Measurements from ENCODE around the gene PGAM1. TPM values are rescaled to one million over a fixed set of nuclear protein-coding genes. Genes with fewer than 3 reads are reported as not detected.
A peak's percentile ranks its signal among the peaks of the same experiment; 100 is the strongest.

PGAM1 gene
- total and polyA plus RNA-seq, 2 of the 13 experiments (the other 11 are each of a cell fraction or from before 2014, with no cell fraction given) = 354 to 483 TPM

GRCh38 chr10:97400665-97401454 lies 25.1 kb upstream of the PGAM1 start, which contains the start of gene RRP12 (continued):
- no peak for TF ChIP-seq AKAP8 (CRISPR knock-in tag; IDR thresholded peaks at IDR 0.05)
- peak; percentile 73; the same call in 1 of the 2 replicates for TF ChIP-seq BORCS8-MEF2B (CRISPR knock-in tag; IDR thresholded peaks at IDR 0.05)
- no peak for TF ChIP-seq TOE1 (CRISPR knock-in tag; IDR thresholded peaks at IDR 0.05)
- TF ChIP-seq ESRRA (CRISPR knock-in tag; IDR thresholded peaks at IDR 0.05; ENCODE audit: low read depth) = no peak; the same call in 1 of the 2 replicates
- no peak for TF ChIP-seq ZBTB34 (CRISPR knock-in tag; IDR thresholded peaks at IDR 0.05)
- no peak for TF ChIP-seq HMGA1 (CRISPR knock-in tag; conservative IDR thresholded peaks at IDR 0.05)
- TF ChIP-seq ZNF232 (CRISPR knock-in tag; IDR thresholded peaks at IDR 0.05; ENCODE audit: borderline replicate concordance) = 0 out of 2 replicates have a peak, but pooled peaks have one; percentile 19
- no peak for TF ChIP-seq ZNF362 (CRISPR knock-in tag; IDR thresholded peaks at IDR 0.05; ENCODE audit: borderline replicate concordance)
- TF ChIP-seq ZNF558 (CRISPR knock-in tag; IDR thresholded peaks at IDR 0.05; ENCODE audit: borderline replicate concordance) = no peak
- no peak for TF ChIP-seq ZNF44 (CRISPR knock-in tag; IDR thresholded peaks at IDR 0.05)
- TF ChIP-seq KDM5A (IDR thresholded peaks at IDR 0.05; ENCODE audit: borderline replicate concordance, low read length) = peak; percentile 82
- TF ChIP-seq, protein P1, sequence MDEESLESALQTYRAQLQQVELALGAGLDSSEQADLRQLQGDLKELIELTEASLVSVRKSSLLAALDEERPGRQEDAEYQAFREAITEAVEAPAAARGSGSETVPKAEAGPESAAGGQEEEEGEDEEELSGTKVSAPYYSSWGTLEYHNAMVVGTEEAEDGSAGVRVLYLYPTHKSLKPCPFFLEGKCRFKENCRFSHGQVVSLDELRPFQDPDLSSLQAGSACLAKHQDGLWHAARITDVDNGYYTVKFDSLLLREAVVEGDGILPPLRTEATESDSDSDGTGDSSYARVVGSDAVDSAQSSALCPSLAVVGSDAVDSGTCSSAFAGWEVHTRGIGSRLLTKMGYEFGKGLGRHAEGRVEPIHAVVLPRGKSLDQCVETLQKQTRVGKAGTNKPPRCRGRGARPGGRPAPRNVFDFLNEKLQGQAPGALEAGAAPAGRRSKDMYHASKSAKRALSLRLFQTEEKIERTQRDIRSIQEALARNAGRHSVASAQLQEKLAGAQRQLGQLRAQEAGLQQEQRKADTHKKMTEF (CRISPR knock-in tag; IDR thresholded peaks at IDR 0.05) = peak; percentile 47; the same call in 1 of the 2 replicates
- no peak for TF ChIP-seq ZBTB42 (CRISPR knock-in tag; IDR thresholded peaks at IDR 0.05)
- no peak for TF ChIP-seq MEF2D (CRISPR knock-in tag; IDR thresholded peaks at IDR 0.05)
- no peak for TF ChIP-seq MTF1 (CRISPR knock-in tag; IDR thresholded peaks at IDR 0.05)
- TF ChIP-seq, protein P2, sequence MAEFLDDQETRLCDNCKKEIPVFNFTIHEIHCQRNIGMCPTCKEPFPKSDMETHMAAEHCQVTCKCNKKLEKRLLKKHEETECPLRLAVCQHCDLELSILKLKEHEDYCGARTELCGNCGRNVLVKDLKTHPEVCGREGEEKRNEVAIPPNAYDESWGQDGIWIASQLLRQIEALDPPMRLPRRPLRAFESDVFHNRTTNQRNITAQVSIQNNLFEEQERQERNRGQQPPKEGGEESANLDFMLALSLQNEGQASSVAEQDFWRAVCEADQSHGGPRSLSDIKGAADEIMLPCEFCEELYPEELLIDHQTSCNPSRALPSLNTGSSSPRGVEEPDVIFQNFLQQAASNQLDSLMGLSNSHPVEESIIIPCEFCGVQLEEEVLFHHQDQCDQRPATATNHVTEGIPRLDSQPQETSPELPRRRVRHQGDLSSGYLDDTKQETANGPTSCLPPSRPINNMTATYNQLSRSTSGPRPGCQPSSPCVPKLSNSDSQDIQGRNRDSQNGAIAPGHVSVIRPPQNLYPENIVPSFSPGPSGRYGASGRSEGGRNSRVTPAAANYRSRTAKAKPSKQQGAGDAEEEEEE (CRISPR knock-in tag; IDR thresholded peaks at IDR 0.05; ENCODE audit: borderline replicate concordance) = no peak
- 0 out of 2 replicates have a peak, but pooled peaks have one; percentile 20 for TF ChIP-seq ATF2 (CRISPR knock-in tag; IDR thresholded peaks at IDR 0.05)
- no peak for TF ChIP-seq ZNF329 (CRISPR knock-in tag; IDR thresholded peaks at IDR 0.05; ENCODE audit: low read depth)
- TF ChIP-seq SMYD3 (CRISPR knock-in tag; IDR thresholded peaks at IDR 0.05) = peak; percentile 41; the same call in 1 of the 2 replicates

Data from HepG2 (cell line).